SH-SY5Y (cell line): ENCODE data around the gene HOXA3.

Source experiments
- GATA2 ChIP-seq: IDR thresholded peaks from 2 replicates; pipeline ENCODE4 v1.6.1; 2011; ENCODE audit warnings: mild to moderate bottlenecking, low read depth, low read length
- GATA3 ChIP-seq: IDR thresholded peaks from 2 replicates; pipeline ENCODE4 v1.6.1; 2011; ENCODE audit warnings: low read depth, mild to moderate bottlenecking, low read length, moderate library complexity

GRCh38 chr7:27165089-27165995 is 13.0 kb upstream of the HOXA3 start, which contains the start of gene HOXA9:
- TF ChIP-seq GATA3, result no peak
- no peak for TF ChIP-seq GATA2
